ENCODE measurements around the gene MAGEA3.
"Not testable (repeated sequence)": the region's sequence is repeated elsewhere in the genome, so short reads cannot be mapped to it uniquely, and the experiment has no call there.

Gene MAGEA3, protein sequence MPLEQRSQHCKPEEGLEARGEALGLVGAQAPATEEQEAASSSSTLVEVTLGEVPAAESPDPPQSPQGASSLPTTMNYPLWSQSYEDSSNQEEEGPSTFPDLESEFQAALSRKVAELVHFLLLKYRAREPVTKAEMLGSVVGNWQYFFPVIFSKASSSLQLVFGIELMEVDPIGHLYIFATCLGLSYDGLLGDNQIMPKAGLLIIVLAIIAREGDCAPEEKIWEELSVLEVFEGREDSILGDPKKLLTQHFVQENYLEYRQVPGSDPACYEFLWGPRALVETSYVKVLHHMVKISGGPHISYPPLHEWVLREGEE

DNA sequence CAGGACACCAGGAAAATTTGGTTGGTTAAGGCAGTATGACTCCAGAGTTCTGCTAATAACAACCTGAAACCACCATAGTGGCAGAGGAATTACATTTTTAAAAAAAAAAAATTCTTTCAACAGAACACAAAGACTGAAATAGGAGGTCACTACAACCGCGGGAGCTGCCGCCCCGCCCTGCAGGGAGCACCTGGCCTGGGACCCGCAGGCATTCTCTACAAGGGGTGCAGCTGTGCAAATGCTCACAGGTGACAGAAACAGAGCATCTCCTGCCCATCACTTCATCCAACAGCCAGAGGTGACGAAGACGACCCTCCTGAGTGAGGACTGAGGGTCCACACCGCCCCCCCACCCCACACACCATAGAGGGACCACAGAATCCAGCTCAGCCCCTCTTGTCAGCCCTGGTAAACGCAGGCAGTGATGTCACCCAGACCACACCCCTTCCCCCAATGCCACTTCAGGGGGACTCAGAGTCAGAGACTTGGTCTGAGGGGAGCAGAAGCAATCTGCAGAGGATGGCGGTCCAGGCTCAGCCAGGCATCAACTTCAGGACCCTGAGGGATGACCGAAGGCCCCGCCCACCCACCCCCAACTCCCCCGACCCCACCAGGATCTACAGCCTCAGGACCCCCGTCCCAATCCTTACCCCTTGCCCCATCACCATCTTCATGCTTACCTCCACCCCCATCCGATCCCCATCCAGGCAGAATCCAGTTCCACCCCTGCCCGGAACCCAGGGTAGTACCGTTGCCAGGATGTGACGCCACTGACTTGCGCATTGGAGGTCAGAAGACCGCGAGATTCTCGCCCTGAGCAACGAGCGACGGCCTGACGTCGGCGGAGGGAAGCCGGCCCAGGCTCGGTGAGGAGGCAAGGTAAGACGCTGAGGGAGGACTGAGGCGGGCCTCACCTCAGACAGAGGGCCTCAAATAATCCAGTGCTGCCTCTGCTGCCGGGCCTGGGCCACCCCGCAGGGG lies at the start of gene MAGEA3:
Gene MAGEA3 (plus strand): TSS at position 843 of the 980 bp plus-strand sequence. CDS start 2,039 bp downstream, outside the sequence.
- H3K9me3 ChIP-seq (ENCODE audit: low read length): not testable (repeated sequence)

DNA sequence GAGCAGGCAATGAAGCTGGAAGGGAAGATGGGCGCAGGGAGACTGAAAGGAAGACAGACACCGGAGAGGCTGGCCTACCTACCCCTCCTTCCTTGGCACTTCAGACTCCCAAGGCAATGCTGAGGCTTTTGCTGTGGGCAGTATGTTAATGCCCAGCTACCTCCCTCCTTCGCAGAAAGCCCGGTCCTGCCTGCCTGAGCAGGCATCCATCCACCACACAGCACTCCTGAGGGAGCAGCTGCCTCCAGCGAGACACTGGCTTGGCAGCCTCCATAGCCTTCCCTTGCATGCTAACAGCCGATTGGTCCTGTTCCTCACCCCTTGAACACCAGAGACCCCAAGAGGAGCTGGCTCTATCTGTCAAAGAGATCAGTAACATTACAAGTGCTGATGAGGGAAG lies 46.5 kb upstream of the MAGEA3 start:
- Histone ChIP-seq H3K27ac (ENCODE audit: low read depth, low read length) (no peak overlapping the region), H3K9ac (ENCODE audit: low read length) (no peak overlapping the region), H3K9me3 (ENCODE audit: low read length) (no peaks in the 10 kb centered on the region), H3K27me3 (ENCODE audit: control insufficient read depth in 1 of 2, insufficient read depth in 2 of 2, low read length in 2 of 2) (peaks cover 0 to 4% of the 10 kb centered on the region in 2 donors), H3K36me3 (ENCODE audit: insufficient read depth, low read length) (no peaks in the 10 kb centered on the region), H3K4me1 (ENCODE audit: insufficient read depth, low read length) (no peaks in the 10 kb centered on the region), H3K4me3 (ENCODE audit: low read depth in 1 of 2, low read length in 2 of 2) (no peak overlapping the region)

More for the DNA sequence above, at the start of gene MAGEA3:
- H3K9ac ChIP-seq (ENCODE audit: low read length); H3K36me3 ChIP-seq (ENCODE audit: insufficient read depth, low read length); H3K4me3 ChIP-seq (ENCODE audit: low read depth in 1 of 2, low read length in 2 of 2); H3K4me1 ChIP-seq (ENCODE audit: insufficient read depth, low read length); H3K27me3 ChIP-seq (ENCODE audit: control insufficient read depth in 1 of 2, insufficient read depth in 2 of 2, low read length in 2 of 2); H3K27ac ChIP-seq (ENCODE audit: low read depth, low read length): not testable (repeated sequence)

DNA sequence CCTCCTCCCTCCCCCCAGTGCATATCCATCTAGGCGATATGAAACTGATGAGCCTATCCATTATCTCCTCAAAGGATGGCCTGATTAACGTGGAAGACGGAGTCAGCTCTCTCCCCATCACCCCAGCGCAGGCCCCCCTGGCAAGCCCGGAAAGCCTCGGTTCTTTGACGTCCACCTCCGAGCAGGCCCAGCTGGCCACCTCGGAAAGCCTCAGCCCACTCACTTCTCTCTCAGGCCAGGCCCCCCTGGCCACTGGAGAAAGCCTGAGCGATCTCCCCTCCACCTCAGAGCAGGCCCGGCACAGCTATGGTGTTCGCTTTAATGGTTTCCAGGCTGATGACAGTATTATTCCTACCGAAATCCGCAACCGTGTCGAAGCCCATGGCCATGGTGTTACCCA lies 46.1 kb upstream of the MAGEA3 start:
- H3K36me3 ChIP-seq (ENCODE audit: insufficient read depth, low read length): no peaks in the 10 kb centered on the region
- H3K27ac ChIP-seq (ENCODE audit: low read depth, low read length): no peak overlapping the region
- H3K4me3 ChIP-seq (ENCODE audit: low read depth in 1 of 2, low read length in 2 of 2): no peak overlapping the region
- H3K9ac ChIP-seq (ENCODE audit: low read length): no peak overlapping the region
- no peaks in the 10 kb centered on the region for H3K4me1 ChIP-seq (ENCODE audit: insufficient read depth, low read length)
- no peaks in the 10 kb centered on the region for H3K9me3 ChIP-seq (ENCODE audit: low read length)
- H3K27me3 ChIP-seq (ENCODE audit: control insufficient read depth in 1 of 2, insufficient read depth in 2 of 2, low read length in 2 of 2): peaks cover 0 to 4% of the 10 kb centered on the region in 2 donors

DNA sequence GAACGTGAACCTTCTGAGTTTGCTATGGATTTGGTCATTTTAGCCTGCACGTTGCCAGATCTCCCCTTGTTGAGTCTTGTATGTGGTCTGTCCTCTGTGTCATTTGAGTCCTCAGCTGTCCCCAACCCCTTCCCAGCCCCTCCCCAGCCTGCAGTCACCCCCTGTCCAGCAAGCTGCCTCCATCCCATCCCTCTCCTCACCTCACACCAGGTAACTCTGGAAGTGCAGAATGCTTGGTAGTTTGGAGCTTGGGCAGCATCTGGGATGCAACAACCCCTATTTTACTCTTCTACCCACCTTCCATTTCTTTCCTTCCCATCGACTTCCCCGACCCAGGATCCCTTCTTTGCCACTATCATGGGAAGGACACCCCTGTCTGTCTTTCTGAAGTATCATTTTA lies 42.5 kb upstream of the MAGEA3 start:
- Histone ChIP-seq H3K27me3 (ENCODE audit: control insufficient read depth in 1 of 2, insufficient read depth in 2 of 2, low read length in 2 of 2) (peaks cover 0 to 4% of the 10 kb centered on the region in 2 donors), H3K27ac (ENCODE audit: low read depth, low read length) (no peak overlapping the region), H3K4me1 (ENCODE audit: insufficient read depth, low read length) (no peaks in the 10 kb centered on the region), H3K9me3 (ENCODE audit: low read length) (no peaks in the 10 kb centered on the region), H3K4me3 (ENCODE audit: low read depth in 1 of 2, low read length in 2 of 2) (no peak overlapping the region), H3K9ac (ENCODE audit: low read length) (no peak overlapping the region), H3K36me3 (ENCODE audit: insufficient read depth, low read length) (no peaks in the 10 kb centered on the region)

DNA sequence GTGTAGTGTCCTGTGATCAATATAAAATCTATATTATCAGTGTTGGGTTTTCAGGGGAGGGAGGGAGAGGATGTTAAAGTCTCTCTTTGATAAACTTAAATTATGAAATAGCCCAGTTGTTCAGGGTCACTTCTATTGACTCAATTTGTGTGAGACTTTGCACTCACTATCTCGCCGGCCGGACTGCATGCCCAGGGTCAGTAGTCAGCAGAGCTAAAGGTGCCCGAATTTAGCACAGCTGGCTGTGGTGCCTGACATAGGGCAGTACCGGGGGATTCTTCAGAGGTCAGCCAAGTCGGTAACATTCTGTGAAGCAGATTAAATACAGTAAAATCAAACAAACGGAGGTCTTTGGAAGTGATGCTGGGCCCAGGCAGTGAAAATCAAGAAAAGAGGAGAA lies 41.7 kb upstream of the MAGEA3 start:
- Histone ChIP-seq H3K36me3 (ENCODE audit: insufficient read depth, low read length) (no peaks in the 10 kb centered on the region), H3K27ac (ENCODE audit: low read depth, low read length) (no peak overlapping the region), H3K27me3 (ENCODE audit: control insufficient read depth in 1 of 2, insufficient read depth in 2 of 2, low read length in 2 of 2) (no peaks in the 10 kb centered on the region), H3K9ac (ENCODE audit: low read length) (no peak overlapping the region), H3K9me3 (ENCODE audit: low read length) (no peaks in the 10 kb centered on the region), H3K4me3 (ENCODE audit: low read depth in 1 of 2, low read length in 2 of 2) (no peak overlapping the region), H3K4me1 (ENCODE audit: insufficient read depth, low read length) (no peaks in the 10 kb centered on the region)

DNA sequence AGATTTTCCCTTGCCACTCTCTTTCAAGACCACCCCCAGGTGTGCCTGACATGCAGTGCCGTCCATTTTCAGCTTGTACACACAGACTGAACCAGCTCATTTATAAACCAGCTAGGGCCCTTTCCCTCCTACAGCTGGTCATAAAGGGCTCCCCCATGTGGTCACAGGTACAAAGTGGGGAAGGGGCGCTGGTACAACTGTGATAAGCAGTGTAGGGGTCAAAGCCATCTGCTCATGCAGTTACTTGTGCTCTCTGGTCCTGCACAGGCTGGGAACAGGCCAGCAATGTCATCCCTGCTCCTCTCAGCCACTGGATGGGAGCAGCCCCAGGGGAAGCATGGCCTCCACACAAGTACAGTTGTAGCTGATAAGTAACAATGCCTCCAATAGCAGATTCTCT lies 40.3 kb upstream of the MAGEA3 start:
- H3K4me3 ChIP-seq (ENCODE audit: low read depth in 1 of 2, low read length in 2 of 2): no peak overlapping the region
- no peaks in the 10 kb centered on the region for H3K36me3 ChIP-seq (ENCODE audit: insufficient read depth, low read length)
- no peaks in the 10 kb centered on the region for H3K27me3 ChIP-seq (ENCODE audit: control insufficient read depth in 1 of 2, insufficient read depth in 2 of 2, low read length in 2 of 2)
- no peak overlapping the region for H3K27ac ChIP-seq (ENCODE audit: low read depth, low read length)
- no peak overlapping the region for H3K9ac ChIP-seq (ENCODE audit: low read length)
- no peaks in the 10 kb centered on the region for H3K4me1 ChIP-seq (ENCODE audit: insufficient read depth, low read length)
- no peaks in the 10 kb centered on the region for H3K9me3 ChIP-seq (ENCODE audit: low read length)

DNA sequence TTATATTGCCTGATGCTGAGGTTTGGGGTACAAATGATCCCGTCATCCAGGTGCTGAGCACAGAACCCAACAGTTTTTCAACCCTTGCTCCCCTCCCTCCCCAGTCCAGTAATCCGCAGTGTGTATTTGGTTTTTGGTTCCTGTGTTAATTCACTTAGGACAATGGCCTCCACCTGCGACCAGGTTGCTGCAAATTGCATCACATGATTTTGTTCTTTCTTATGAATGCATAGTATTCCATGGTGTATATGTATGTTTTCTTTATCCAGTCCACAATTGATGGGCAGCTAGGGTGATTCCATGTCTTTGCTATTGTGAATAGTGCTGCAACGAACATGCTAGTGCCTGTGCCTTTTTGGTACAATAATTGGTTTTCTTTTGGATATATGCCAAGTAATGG lies 35.5 kb upstream of the MAGEA3 start:
- Histone ChIP-seq H3K27me3 (ENCODE audit: control insufficient read depth in 1 of 2, insufficient read depth in 2 of 2, low read length in 2 of 2) (no peaks in the 10 kb centered on the region), H3K4me1 (ENCODE audit: insufficient read depth, low read length) (no peaks in the 10 kb centered on the region), H3K9me3 (ENCODE audit: low read length) (peaks cover 4% of the 10 kb centered on the region), H3K4me3 (ENCODE audit: low read depth in 1 of 2, low read length in 2 of 2) (no peak overlapping the region), H3K36me3 (ENCODE audit: insufficient read depth, low read length) (no peaks in the 10 kb centered on the region), H3K9ac (ENCODE audit: low read length) (no peak overlapping the region), H3K27ac (ENCODE audit: low read depth, low read length) (no peak overlapping the region)

DNA sequence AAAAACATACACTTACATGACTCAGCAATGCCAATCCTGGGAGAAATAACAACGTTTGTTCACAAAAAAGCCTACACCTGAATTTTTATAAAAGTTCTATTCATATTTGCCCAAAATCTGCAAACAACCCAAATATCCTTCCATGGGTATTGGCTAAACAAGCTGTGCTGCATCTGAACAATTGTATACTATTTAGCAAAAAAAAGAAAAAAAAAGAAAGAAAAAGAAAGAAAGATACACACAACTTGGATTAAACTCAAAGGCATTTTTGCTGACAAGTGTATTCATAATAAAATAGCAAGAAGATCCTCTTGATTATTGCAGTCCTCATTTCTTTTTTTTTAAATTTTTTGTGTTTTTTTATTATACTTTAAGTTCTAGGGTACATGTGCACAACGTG lies 24.5 kb upstream of the MAGEA3 start:
- H3K4me1 ChIP-seq (ENCODE audit: insufficient read depth, low read length): no peaks in the 10 kb centered on the region
- H3K36me3 ChIP-seq (ENCODE audit: insufficient read depth, low read length): no peaks in the 10 kb centered on the region
- H3K27me3 ChIP-seq (ENCODE audit: control insufficient read depth in 1 of 2, insufficient read depth in 2 of 2, low read length in 2 of 2): no peaks in the 10 kb centered on the region
- H3K4me3 ChIP-seq (ENCODE audit: low read depth in 1 of 2, low read length in 2 of 2): no peak overlapping the region
- H3K9ac ChIP-seq (ENCODE audit: low read length): no peak overlapping the region
- H3K9me3 ChIP-seq (ENCODE audit: low read length): no peaks in the 10 kb centered on the region
- no peak overlapping the region for H3K27ac ChIP-seq (ENCODE audit: low read depth, low read length)

DNA sequence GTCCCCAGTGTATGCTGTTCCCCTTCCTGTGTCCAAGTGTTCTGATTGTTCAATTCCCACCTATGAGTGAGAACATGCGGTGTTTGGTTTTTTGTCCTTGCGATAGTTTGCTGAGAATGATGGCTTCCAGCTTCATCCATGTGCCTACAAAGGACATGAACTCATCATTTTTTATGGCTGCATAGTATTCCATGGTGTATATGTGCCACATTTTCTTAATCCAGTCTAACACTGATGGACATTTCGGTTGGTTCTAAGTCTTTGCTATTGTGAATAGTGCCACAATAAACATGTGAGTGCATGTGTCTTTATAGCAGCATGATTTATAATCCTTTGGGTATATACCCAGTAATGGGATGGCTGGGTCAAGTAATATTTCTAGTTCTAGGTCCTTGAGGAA lies 23.9 kb upstream of the MAGEA3 start:
- H3K9ac ChIP-seq (ENCODE audit: low read length); H3K9me3 ChIP-seq (ENCODE audit: low read length); H3K4me3 ChIP-seq (ENCODE audit: low read depth in 1 of 2, low read length in 2 of 2); H3K36me3 ChIP-seq (ENCODE audit: insufficient read depth, low read length); H3K27ac ChIP-seq (ENCODE audit: low read depth, low read length); H3K4me1 ChIP-seq (ENCODE audit: insufficient read depth, low read length); H3K27me3 ChIP-seq (ENCODE audit: control insufficient read depth in 1 of 2, insufficient read depth in 2 of 2, low read length in 2 of 2): not testable (repeated sequence)

DNA sequence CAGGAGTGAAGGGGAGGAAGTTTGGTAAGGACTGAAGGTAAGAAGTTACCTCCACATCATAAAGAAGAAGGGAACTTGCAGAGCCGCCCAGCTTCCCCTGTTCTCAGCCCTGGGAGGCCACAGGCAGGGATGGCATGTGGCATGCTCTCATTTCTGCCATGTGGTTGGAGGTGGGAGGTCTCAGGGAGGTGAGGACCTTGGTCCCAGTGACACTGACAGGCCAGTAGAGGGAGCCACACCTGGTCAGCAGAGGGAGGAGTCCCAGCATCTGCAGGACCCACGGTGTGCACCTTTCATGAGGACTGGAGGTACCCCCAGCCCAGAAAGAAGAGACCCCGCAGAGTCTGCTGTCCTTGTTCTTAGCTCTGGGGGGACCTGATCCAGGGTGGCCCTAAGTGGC lies 17.6 kb upstream of the MAGEA3 start:
- not testable (repeated sequence) for H3K27me3 ChIP-seq (ENCODE audit: control insufficient read depth in 1 of 2, insufficient read depth in 2 of 2, low read length in 2 of 2); H3K36me3 ChIP-seq (ENCODE audit: insufficient read depth, low read length); H3K27ac ChIP-seq (ENCODE audit: low read depth, low read length); H3K9ac ChIP-seq (ENCODE audit: low read length); H3K4me1 ChIP-seq (ENCODE audit: insufficient read depth, low read length); H3K9me3 ChIP-seq (ENCODE audit: low read length); H3K4me3 ChIP-seq (ENCODE audit: low read depth in 1 of 2, low read length in 2 of 2)

DNA sequence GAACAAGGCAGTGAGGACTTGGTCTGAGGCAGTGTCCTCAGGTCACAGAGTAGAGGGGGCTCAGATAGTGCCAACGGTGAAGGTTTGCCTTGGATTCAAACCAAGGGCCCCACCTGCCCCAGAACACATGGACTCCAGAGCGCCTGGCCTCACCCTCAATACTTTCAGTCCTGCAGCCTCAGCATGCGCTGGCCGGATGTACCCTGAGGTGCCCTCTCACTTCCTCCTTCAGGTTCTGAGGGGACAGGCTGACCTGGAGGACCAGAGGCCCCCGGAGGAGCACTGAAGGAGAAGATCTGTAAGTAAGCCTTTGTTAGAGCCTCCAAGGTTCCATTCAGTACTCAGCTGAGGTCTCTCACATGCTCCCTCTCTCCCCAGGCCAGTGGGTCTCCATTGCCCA lies 1.8 kb downstream of the MAGEA3 start:
- not testable (repeated sequence) for H3K4me3 ChIP-seq (ENCODE audit: low read depth in 1 of 2, low read length in 2 of 2); H3K9me3 ChIP-seq (ENCODE audit: low read length); H3K4me1 ChIP-seq (ENCODE audit: insufficient read depth, low read length); H3K27me3 ChIP-seq (ENCODE audit: control insufficient read depth in 1 of 2, insufficient read depth in 2 of 2, low read length in 2 of 2); H3K36me3 ChIP-seq (ENCODE audit: insufficient read depth, low read length); H3K9ac ChIP-seq (ENCODE audit: low read length); H3K27ac ChIP-seq (ENCODE audit: low read depth, low read length)
